Esophagus muscularis mucosa (tissue), 3 donors: ENCODE results near the gene SPEG.

Source experiments
- POLR2A ChIP-seq: fragments of 450-650 bp; IDR thresholded peaks from one replicate; pipeline ENCODE4 v1.6.1; 2017; ENCODE audit warnings: antibody characterized with exemption, moderate library complexity, mild to moderate bottlenecking, low read depth
- POLR2AphosphoS5 ChIP-seq, 2 donors: sonication (generic); formaldehyde crosslinking; IDR thresholded peaks; one replicate each; pipeline ENCODE4 v1.6.1; 2017; ENCODE audit warnings: antibody characterized with exemption in 2 of 2
- TF ChIP-seq, protein P1 (sequence below), 3 experiments: fragments of 200-600 bp in 2 of 3; fragments of 450-650 bp in 1 of 3; sonication (generic) in 2 of 3; IDR thresholded peaks; one replicate each; pipeline ENCODE4 v1.5.1; 2017 to 2019; ENCODE audit warnings: antibody characterized with exemption in 3 of 3, mild to moderate bottlenecking in 2 of 3, moderate library complexity in 1 of 3

DNA sequence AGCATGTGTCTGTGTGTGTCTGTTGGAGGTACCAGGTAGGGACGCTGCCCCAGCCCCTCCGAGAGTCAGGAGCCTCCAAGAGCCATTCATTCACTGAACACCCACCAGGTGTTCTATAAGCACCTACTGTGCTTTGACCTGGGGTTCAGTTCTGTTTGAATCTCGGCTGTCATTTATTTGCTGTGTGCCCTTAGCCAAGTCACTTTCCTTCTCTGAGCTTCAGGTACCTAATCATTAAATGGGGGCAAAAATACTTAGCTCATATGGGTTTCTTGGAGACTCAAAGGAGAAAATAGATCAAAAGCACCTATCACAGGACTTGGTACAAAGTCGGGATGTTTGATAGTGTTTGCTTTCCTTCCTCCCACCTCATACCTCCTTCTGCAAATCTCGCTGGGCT, 92.8 kb downstream of the SPEG start:
- TF ChIP-seq, protein P1, sequence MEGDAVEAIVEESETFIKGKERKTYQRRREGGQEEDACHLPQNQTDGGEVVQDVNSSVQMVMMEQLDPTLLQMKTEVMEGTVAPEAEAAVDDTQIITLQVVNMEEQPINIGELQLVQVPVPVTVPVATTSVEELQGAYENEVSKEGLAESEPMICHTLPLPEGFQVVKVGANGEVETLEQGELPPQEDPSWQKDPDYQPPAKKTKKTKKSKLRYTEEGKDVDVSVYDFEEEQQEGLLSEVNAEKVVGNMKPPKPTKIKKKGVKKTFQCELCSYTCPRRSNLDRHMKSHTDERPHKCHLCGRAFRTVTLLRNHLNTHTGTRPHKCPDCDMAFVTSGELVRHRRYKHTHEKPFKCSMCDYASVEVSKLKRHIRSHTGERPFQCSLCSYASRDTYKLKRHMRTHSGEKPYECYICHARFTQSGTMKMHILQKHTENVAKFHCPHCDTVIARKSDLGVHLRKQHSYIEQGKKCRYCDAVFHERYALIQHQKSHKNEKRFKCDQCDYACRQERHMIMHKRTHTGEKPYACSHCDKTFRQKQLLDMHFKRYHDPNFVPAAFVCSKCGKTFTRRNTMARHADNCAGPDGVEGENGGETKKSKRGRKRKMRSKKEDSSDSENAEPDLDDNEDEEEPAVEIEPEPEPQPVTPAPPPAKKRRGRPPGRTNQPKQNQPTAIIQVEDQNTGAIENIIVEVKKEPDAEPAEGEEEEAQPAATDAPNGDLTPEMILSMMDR (IDR thresholded peaks at IDR 0.05): no peak
- TF ChIP-seq POLR2A (no peak), POLR2AphosphoS5 (IDR thresholded peaks at IDR 0.05) (no peak)
